HepG2 (cell line): ENCODE results near the gene ZPR1. TPM values are rescaled to one million over a fixed set of nuclear protein-coding genes. Genes with fewer than 3 reads are reported as not detected.

Experiments
- CAMTA2 ChIP-seq: sonication (generic); formaldehyde crosslinking; IDR thresholded peaks from 2 replicates; pipeline ENCODE4 v1.4.0; 2020; ENCODE audit warnings: mild to moderate bottlenecking, missing genetic modification reagents, borderline replicate concordance
- KDM3A ChIP-seq: IDR thresholded peaks from 2 replicates; pipeline ENCODE4 v1.6.1; 2018; ENCODE audit warnings: low read depth, missing compliant biosample characterization
- NCOA5 ChIP-seq: sonication (generic); formaldehyde crosslinking; IDR thresholded peaks from 2 replicates; pipeline ENCODE4 v1.4.0; 2020; ENCODE audit warnings: missing genetic modification reagents
- POLR2AphosphoS5 ChIP-seq: IDR thresholded peaks from 2 replicates; pipeline ENCODE4 v1.6.1; 2012; ENCODE audit warnings: low read depth, low read length
- TMF1 ChIP-seq: sonication (generic); formaldehyde crosslinking; IDR thresholded peaks from 2 replicates; pipeline ENCODE4 v1.8.1; 2022; ENCODE audit warnings: low read depth, missing genetic modification reagents
- ZHX1 ChIP-seq: sonication (generic); formaldehyde crosslinking; IDR thresholded peaks from 2 replicates; pipeline ENCODE4 v1.8.1; 2022; ENCODE audit warnings: low read depth, mild to moderate bottlenecking, missing genetic modification reagents
- ZNF703 ChIP-seq: sonication (generic); formaldehyde crosslinking; IDR thresholded peaks from 2 replicates; pipeline ENCODE4 v1.5.1; 2020; ENCODE audit warnings: missing genetic modification reagents, mild to moderate bottlenecking, moderate library complexity, borderline replicate concordance
- polyA plus RNA-seq, 8 experiments: library from polyadenylated mRNA; depleted of rRNA in 3 of 8; stranded (reverse) in 7 of 8; unstranded in 1 of 8; fragments of >200 nt; fragmentation: Illumina TruSeq in 4 of 8; extraction: Trizol in 4 of 8; gene quantifications; 2 replicates each; pipeline versions ENCODE4 v1.2.1 to v1.2.3, GENCODE V29; 2011 to 2016; ENCODE audit warnings: low read depth in 4 of 8, missing spikeins in 1 of 8, mixed read lengths in 1 of 8; ENCODE audit not compliant: insufficient read depth in 1 of 8
- total RNA-seq, 5 experiments: library from RNA; depleted of rRNA; stranded (reverse); fragments of >200 nt; fragmentation: Illumina TruSeq; extraction: Trizol; gene quantifications; 2 replicates each; pipeline ENCODE4 v1.2.3, GENCODE V29; 2016; ENCODE audit warnings: low read depth in 1 of 5
- TF ChIP-seq, protein P1 (sequence below): sonication (generic); formaldehyde crosslinking; IDR thresholded peaks from 2 replicates; pipeline ENCODE4 v1.5.1; 2020; ENCODE audit warnings: mild to moderate bottlenecking, missing genetic modification reagents, borderline replicate concordance
- TF ChIP-seq, protein P2 (sequence below): sonication (generic); formaldehyde crosslinking; conservative IDR thresholded peaks from 2 replicates; pipeline ENCODE4 v1.8.1; 2023; ENCODE audit warnings: missing genetic modification reagents

The ZPR1 gene
- total and polyA plus RNA-seq, 2 of the 13 experiments (the other 11 are each of a cell fraction or from before 2014, with no cell fraction given): 40.0 to 79.3 TPM

- 0 out of 2 replicates have a peak, but pooled peaks have one; percentile 11 for TF ChIP-seq TMF1
- peak; percentile 7; the same call in 1 of the 2 replicates for TF ChIP-seq KDM3A (CRISPR knock-in tag)
- 0 out of 2 replicates have a peak, but pooled peaks have one; percentile 10 for TF ChIP-seq NCOA5
- TF ChIP-seq POLR2AphosphoS5: peak; percentile 67
- 0 out of 2 replicates have a peak, but pooled peaks have one; percentile 2 for TF ChIP-seq CAMTA2
- TF ChIP-seq ZNF703: peak; percentile 14; the same call in 1 of the 2 replicates
- peak; percentile 88 for TF ChIP-seq ZHX1
- TF ChIP-seq, protein P1, sequence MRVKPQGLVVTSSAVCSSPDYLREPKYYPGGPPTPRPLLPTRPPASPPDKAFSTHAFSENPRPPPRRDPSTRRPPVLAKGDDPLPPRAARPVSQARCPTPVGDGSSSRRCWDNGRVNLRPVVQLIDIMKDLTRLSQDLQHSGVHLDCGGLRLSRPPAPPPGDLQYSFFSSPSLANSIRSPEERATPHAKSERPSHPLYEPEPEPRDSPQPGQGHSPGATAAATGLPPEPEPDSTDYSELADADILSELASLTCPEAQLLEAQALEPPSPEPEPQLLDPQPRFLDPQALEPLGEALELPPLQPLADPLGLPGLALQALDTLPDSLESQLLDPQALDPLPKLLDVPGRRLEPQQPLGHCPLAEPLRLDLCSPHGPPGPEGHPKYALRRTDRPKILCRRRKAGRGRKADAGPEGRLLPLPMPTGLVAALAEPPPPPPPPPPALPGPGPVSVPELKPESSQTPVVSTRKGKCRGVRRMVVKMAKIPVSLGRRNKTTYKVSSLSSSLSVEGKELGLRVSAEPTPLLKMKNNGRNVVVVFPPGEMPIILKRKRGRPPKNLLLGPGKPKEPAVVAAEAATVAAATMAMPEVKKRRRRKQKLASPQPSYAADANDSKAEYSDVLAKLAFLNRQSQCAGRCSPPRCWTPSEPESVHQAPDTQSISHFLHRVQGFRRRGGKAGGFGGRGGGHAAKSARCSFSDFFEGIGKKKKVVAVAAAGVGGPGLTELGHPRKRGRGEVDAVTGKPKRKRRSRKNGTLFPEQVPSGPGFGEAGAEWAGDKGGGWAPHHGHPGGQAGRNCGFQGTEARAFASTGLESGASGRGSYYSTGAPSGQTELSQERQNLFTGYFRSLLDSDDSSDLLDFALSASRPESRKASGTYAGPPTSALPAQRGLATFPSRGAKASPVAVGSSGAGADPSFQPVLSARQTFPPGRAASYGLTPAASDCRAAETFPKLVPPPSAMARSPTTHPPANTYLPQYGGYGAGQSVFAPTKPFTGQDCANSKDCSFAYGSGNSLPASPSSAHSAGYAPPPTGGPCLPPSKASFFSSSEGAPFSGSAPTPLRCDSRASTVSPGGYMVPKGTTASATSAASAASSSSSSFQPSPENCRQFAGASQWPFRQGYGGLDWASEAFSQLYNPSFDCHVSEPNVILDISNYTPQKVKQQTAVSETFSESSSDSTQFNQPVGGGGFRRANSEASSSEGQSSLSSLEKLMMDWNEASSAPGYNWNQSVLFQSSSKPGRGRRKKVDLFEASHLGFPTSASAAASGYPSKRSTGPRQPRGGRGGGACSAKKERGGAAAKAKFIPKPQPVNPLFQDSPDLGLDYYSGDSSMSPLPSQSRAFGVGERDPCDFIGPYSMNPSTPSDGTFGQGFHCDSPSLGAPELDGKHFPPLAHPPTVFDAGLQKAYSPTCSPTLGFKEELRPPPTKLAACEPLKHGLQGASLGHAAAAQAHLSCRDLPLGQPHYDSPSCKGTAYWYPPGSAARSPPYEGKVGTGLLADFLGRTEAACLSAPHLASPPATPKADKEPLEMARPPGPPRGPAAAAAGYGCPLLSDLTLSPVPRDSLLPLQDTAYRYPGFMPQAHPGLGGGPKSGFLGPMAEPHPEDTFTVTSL (CRISPR knock-in tag): 0 out of 2 replicates have a peak, but pooled peaks have one; percentile 3
- TF ChIP-seq, protein P2, sequence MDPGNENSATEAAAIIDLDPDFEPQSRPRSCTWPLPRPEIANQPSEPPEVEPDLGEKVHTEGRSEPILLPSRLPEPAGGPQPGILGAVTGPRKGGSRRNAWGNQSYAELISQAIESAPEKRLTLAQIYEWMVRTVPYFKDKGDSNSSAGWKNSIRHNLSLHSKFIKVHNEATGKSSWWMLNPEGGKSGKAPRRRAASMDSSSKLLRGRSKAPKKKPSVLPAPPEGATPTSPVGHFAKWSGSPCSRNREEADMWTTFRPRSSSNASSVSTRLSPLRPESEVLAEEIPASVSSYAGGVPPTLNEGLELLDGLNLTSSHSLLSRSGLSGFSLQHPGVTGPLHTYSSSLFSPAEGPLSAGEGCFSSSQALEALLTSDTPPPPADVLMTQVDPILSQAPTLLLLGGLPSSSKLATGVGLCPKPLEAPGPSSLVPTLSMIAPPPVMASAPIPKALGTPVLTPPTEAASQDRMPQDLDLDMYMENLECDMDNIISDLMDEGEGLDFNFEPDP (CRISPR knock-in tag): peak; percentile 14; the same call in 1 of the 2 replicates
Measured at GRCh38 chr11:116834535-116835041, 46.8 kb upstream of the ZPR1 start (continued).
